ENCODE measurements around the gene CASP2.
"Not testable (repeated sequence)": the region's sequence is repeated elsewhere in the genome, so short reads cannot be mapped to it uniquely, and the experiment has no call there.

Gene CASP2

GRCh38 chr7:143265017-143265693 lies 23.0 kb upstream of the CASP2 start:
- ATAC-seq, result no peak

DNA sequence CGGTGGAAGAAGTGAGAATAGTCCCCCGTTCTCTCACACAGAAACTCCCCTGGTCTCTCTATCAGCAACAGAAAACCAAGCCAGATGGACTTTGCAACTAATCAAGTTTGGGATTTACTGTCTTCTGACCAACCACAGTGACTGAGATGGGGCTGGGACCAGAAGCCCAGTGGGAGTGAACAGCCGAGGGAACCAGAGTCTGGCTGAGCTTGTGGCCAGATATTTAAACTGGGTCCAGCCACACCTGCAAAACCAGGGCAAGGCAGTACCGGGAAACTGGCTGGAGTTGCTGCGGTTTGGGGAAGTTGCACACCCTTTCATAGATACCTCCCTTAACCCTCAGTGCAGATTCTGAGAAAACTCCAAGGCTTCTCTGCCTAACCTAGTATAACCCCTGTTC lies 18.9 kb upstream of the CASP2 start:
- no peak for ATAC-seq

DNA sequence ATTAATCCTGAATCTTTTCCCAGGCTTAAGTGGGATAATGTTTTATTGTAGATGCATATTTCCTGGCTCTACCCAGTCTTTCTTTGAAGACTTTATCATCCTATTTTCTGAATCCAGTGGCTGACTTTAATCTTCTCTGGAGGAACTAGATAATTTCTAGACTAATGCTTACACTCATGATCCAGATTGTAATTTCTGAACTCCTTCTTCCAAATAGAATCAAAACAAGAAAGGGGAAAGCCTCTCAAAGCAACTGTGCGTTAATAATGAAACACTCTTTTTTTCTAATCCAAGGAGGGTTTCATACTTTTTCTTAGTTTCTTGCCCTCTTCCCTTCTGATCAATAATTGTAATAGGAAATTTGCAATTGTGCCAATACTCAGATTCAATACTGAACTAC lies 16.9 kb upstream of the CASP2 start:
- ATAC-seq, result no peak

- ATAC-seq, result peak; percentile 21 to 36
Measured at GRCh38 chr7:143272871-143273270, 15.3 kb upstream of the CASP2 start.

GRCh38 chr7:143279186-143280098 lies 8.7 kb upstream of the CASP2 start:
- peak; percentile 74 to 85 for ATAC-seq

DNA sequence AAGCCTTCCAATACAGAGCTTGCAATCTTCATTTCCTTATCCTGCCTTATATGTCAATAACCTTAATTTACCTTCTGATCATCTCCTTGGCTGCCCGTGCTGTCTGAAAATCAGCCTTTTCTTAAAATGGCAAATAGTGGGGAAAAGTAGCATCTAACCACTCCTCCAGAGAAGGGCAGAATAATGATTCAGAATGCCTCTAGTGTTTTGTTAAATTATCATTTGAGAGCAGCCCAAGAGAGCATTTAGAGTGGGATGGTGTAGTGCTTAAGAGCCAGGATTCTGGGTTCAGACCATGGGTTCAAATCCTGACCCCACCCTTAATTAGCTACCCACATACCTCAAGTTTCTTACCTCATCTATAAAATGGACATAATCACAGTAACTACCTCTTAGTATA lies 8.0 kb upstream of the CASP2 start:
- ATAC-seq, result peak; percentile 19 to 24

DNA sequence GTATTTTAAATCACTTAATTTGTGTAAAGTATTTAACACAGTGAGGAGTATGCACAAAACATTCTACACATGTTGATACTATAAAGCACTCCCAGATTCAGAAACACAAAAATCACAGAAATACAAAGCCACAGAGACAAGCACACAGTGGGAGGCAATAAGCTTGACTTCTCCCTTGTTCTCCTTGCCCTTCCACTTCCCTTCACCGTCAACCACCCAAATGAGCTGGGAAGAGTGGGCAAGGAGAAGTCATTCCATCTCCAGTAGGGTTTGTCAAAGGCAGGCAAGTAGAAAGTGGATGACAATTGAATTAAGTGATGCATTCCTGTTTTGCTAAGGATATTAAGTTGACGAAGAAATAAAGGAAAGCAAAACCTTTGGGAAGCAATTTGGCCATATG lies 7.6 kb upstream of the CASP2 start:
- ATAC-seq, result no peak

DNA sequence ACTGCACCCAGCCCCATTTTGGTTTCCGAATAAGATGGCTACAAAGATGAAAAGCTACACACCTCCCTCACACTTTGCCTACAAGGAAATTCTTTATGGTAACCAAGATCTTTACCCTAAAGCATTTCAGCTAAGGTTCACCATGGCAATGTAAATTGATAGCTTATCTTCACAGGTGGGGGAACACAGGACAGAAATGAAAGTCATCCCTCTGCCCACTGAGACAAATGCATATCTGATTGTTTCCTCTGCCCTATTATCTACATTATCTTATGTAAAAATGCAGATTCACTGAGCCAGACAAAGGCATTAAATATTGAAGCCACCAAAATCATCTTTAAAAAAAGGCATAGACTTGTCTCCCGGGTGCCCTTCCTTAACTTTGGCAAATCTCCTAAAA lies 6.6 kb upstream of the CASP2 start:
- ATAC-seq, result no peak

GRCh38 chr7:143282124-143282523 lies 6.0 kb upstream of the CASP2 start:
- no peak for ATAC-seq

GRCh38 chr7:143283381-143283780 lies 4.8 kb upstream of the CASP2 start:
- ATAC-seq, result no peak

- ATAC-seq, result no peak
Measured at GRCh38 chr7:143284591-143285469, 3.3 kb upstream of the CASP2 start, which contains the start of gene TMEM139. TSS of gene TMEM139 (plus strand) at chr7:143284958. CDS start at chr7:143285958, 1,000 bp downstream.

DNA sequence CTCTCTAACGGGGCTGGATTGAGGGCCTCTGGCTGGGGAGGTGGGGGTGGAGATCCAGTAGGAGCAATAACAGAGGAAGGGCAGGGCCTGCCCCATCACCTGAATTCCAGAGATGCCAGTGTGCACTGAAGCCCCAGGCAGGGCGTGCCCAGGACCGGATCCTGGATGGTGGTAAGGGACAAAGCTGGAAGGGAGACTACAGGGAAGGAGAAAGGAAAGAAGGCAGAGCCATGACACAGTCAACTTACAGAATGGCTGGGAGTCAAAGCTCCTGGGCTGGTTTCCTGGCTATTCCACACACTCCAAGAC lies 2.7 kb upstream of the CASP2 start:
- ATAC-seq, result no peak

DNA sequence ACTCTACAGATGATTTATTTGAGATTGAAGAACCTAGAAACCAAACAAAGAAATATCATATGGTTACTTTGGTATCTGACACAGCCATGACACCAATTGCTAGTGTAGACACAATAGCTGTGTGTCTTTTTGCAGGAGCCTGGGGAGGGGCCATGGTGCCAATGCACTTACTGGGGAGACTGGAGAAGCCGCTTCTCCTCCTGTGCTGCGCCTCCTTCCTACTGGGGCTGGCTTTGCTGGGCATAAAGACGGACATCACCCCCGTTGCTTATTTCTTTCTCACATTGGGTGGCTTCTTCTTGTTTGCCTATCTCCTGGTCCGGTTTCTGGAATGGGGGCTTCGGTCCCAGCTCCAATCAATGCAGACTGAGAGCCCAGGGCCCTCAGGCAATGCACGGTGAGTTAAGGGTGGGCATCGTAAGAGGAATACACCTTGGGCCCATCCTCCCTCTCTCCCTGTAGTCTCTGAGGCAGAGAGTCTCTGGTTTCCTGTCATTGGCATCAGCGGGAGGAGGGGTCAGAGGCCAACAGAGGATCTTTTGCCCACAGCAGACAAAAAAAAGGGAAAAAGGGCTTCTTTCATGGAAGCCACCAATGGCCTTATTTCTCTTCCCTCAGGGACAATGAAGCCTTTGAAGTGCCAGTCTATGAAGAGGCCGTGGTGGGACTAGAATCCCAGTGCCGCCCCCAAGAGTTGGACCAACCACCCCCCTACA lies 2.2 kb upstream of the CASP2 start:
- ATAC-seq, result no peak

DNA sequence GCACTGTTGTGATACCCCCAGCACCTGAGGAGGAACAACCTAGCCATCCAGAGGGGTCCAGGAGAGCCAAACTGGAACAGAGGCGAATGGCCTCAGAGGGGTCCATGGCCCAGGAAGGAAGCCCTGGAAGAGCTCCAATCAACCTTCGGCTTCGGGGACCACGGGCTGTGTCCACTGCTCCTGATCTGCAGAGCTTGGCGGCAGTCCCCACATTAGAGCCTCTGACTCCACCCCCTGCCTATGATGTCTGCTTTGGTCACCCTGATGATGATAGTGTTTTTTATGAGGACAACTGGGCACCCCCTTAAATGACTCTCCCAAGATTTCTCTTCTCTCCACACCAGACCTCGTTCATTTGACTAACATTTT lies 1.6 kb upstream of the CASP2 start:
- no peak for ATAC-seq

GRCh38 chr7:143287339-143287934 lies 714 bp upstream of the CASP2 start:
- ATAC-seq, result no peak

DNA sequence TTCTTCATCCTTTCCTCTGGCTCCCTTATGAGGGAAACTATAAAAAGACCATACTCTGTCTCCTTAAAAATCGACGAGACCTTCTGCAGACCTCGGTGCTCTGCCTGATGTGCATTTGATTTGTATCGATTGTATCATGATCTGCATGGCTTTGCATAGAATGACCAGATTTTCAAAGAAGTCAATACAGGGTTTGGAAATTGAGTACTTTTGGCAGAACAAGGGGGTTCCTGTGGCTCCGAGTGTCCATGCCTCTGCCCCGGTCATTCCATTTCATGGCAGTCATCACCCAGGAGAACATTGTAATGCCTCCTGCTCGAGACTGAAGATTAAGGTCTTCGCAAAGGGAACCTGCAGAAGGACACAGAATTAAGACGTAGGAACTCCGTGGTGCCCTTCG lies 685 bp downstream of the CASP2 start:
- ATAC-seq, result no peak

DNA sequence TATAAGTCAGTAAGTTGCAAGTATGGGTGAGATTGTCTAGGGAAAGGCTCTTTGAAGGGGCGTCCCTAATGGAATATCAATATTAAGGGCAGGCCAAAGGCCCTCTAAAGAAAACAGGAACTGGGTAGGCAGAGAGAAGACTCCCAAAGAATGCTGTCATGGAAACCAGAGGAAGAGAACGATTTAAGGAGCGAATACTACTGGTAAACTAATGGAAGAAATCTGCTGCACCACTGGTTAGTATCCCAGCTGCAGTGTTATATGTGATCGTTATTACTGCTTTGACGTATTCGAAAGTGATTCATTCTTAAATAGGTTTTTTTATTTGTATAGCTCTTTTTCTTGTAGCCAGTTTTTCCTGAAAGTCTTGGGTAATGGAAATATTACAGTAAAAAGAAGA lies 1.3 kb downstream of the CASP2 start:
- ATAC-seq, result peak in 1 of 2 donors; percentile 22

DNA sequence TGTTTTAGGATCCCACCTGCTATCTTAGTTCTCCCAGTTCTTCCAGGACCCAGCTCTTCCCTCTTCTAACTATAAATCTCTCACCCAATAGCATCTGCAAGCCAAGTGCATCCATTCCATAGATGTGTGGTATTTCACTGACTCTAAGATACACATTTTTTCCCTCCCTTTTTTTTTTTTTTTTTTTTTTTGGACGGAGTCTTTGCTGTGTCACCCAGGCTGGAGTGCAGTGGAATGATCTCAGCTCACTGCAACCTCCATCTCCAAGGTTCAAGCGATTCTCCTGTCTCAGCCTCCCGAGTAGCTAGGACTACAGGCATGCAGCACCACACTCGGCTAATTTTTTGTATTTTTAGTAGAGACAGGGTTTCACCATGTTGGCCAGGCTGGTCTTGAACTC lies 1.7 kb downstream of the CASP2 start:
- not testable (repeated sequence) for ATAC-seq

DNA sequence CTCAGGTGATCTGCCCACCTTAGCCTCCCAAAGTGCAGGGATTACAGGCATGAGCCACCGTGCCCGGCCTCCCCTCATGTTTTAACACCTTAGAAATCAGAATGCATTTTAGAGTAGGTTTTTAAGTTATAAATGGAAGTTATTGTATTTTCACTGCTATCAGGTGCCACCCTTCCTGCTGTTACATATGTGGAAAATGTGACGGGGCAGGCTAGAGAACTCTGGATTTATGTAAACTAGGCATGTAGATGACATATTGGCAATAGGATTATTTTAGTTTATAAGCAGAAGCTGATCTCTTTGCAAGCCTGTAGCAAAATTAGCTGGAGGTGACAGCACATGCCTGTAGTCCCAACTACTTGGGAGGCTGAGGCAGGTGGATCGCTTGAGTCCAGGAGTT lies 2.1 kb downstream of the CASP2 start:
- no peak for ATAC-seq

DNA sequence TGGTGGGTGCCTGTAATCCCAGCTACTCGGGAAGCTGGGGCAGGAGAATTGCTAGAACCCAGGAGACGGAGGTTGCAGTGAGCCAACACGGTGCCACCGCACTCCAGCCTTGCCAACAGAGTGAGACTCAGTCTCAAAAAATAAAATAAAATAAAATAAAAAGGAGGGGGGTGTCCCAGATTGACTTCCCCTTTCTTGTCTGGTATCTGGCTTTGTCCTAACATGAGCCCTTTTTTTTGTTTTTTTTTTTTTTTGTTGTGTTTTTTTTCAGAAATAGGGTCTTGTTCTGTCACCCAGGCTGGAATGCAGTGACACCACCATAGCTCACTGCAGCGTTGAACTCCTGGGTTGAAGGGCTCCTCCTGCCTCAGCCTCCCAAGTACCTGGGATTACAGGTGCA lies 4.7 kb downstream of the CASP2 start:
- no peak for ATAC-seq

GRCh38 chr7:143295870-143296269 lies 7.7 kb downstream of the CASP2 start:
- ATAC-seq, result peak; percentile 59 to 76

DNA sequence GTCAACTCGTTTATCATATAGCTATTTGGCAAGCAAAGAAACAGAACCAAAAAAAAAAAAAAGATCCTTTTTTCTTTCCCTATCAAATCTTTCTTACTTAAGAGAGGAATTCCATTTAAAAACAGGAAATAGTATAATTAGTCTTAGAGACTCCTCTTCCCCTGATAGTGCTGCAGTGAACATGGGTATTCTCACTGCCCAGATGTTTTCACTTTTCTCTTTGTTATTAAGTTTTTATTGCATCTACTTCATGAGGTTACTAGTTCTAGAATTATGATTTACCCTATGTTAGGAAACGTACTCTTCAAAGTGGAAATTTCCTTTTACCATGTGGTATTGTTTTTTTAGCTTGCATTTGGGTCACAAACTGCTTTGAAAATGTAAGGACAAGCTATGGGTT lies 8.5 kb downstream of the CASP2 start:
- ATAC-seq, result no peak

All from activated CD4-positive, CD25-positive, alpha-beta regulatory T cell treated with anti-CD3 and anti-CD28 coated beads, Interleukin-2, amount 50 U/mL, for 24 hours (primary cell).